GM21528 (cell line): ENCODE measurements around the gene SETD9.
A peak's percentile ranks its signal among the peaks of the same experiment; 100 is the strongest.

Experiments used
- ATAC-seq: cut with Tn5 transposase; IDR thresholded peaks from one replicate; pipeline ENCODE4 v1.9.1; 2021; ENCODE audit warnings: mild to moderate bottlenecking, moderate library complexity; ENCODE audit not compliant: unreplicated experiment, low FRiP score

SETD9 gene, protein sequence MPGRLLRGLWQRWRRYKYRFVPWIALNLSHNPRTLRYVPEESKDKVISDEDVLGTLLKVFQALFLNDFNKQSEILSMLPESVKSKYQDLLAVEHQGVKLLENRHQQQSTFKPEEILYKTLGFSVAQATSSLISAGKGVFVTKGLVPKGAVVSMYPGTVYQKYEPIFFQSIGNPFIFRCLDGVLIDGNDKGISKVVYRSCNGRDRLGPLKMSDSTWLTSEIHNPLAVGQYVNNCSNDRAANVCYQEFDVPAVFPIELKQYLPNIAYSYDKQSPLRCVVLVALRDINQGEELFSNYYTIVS

GRCh38 chr5:56909294-56910209, at the start of gene SETD9:
SETD9 (plus strand) TSS chr5:56909596; CDS start chr5:56909646, 50 bp downstream.
- peak; percentile 91 for ATAC-seq

DNA sequence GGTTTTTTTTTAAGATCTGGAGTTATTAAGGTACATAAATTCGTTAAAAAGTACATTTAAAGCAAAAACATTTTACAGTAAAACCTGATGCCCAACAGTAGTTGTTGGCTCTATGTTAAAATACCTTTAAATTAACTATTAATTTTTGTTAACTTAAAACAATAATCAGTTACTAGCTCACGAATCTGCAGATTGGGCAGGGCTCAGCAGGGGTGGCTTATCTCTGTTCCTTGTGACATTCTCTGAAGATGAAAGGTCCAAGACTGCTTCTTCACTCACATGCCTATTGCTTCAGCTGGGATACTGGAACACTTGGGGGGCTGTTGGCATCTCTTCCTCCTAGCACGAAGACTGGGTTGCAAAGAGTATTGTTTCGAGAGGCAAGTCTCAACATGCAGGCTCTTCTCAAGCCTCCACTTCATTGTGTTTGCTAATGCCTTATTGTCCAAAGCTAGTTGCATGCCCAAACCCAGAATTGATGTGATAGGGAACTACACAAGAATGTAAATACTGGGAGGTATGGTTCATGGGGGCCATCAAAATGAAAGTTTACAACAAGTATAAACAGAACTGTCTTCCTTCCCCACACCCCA, 47.4 kb upstream of the SETD9 start:
- no peak for ATAC-seq

DNA sequence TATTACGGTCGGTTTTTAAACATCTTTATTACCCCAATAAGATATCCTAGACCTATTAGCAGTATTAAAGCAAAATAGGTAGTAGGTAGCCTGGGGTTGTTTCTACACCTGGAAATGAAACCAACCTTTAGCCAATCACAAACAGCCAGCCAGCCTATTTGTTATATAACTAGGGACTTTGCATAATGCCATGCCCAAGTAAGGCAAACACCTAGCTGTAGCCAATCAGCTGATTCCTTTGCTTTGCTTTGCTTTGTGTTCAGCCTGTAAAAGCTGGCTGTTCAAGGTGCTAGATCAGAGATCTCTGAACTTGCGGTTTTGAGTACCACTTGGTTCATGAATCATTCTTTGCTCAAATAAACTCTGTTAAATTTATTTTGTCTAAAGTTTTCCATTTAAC, 46.5 kb upstream of the SETD9 start:
- ATAC-seq, result no peak

GRCh38 chr5:56871777-56872176, 37.6 kb upstream of the SETD9 start:
- no peak for ATAC-seq

- ATAC-seq, result no peak
Measured at GRCh38 chr5:56873056-56873455, 36.3 kb upstream of the SETD9 start.

- ATAC-seq, result no peak
Measured at GRCh38 chr5:56876327-56876726, 33.1 kb upstream of the SETD9 start.

DNA sequence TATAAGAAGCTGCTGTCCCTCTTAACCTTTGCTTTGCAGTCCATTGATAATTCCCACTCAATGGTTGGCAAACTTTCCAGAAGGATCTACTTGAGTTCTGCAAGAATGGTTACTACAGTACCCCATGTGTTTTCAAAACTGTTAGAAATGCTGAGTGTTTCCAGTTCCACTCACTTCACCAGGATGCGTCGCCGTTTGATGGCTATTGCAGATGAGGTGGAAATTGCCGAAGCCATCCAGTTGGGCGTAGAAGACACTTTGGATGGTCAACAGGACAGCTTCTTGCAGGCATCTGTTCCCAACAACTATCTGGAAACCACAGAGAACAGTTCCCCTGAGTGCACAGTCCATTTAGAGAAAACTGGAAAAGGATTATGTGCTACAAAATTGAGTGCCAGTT, 27.8 kb upstream of the SETD9 start:
- ATAC-seq, result no peak

- no peak for ATAC-seq
Measured at GRCh38 chr5:56893251-56893951, 16.0 kb upstream of the SETD9 start.

DNA sequence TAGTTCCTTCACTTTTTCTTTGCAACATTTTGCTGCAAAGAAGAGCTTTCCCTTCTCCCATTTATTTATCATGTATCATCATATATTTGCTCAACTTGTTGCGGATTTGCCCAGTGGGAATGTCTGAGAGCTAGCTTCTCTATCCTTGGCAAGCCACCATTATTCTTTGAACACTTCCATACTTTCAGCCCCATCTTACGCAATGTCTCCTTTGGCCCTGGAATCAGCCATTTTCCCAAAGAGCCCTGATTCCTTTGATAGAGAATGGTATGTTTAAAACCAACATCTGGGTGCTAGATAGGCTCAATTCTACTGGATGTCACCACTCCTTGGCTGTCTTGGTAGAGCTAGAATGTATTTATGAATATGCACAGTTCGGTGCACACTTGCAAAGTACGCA, 12.6 kb upstream of the SETD9 start:
- no peak for ATAC-seq

DNA sequence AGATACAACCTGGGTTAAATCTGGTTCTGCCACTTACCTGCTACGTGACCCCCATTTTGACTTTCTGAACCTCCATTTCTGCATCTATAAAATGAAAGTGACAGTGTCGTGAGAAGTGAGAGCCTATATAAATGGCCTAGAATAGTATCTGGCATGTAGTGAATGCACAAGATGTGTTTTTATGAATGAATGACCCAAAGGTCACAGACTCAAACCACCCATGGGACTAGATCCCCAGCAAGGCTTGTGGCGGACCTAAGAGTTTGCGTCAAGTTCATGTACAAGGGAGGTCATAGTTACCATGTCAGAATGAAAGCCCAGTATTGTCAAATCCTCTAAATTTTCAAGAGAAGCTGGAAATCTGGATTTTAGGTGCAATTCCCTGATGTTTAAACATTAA, 11.2 kb upstream of the SETD9 start:
- ATAC-seq, result no peak

GRCh38 chr5:56900395-56900794, 9.0 kb upstream of the SETD9 start:
- ATAC-seq, result no peak

DNA sequence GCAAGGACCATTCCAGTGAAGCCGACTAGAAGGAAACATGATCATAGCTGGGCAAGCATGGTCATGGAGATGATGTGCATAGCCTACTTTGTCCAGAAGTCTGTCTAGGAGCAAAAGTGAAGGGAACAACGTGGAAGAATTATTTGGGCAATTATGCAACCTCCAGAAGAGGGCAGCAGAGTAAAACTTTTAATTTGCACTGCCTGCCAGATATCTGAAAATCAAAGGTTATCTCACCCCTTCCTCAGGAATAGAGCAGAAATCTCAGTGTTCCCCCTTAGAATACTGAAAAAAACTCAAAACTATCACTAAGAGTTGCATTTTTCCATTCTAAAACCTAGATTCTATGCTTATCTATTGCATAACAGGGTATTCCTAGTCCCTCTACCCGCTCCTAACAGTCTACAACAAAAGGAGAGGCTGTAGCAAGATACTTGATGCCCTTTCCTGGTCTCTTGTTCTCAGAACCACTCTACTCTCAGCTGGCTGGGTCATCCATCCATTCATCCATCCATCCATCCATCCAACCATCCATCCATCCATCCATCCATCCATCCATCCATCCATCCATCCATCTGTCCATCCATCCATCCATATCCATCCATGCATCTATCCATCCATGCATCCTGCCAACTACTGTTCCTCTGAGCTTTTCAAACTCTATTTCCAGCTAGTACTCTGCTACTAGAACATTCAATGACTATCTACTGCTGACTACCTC, 8.4 kb upstream of the SETD9 start:
- no peak for ATAC-seq

- ATAC-seq, result peak; percentile 46
Measured at GRCh38 chr5:56908942-56909293, 478 bp upstream of the SETD9 start.

GRCh38 chr5:56910210-56910965, 992 bp downstream of the SETD9 start:
- ATAC-seq, result peak; percentile 32

DNA sequence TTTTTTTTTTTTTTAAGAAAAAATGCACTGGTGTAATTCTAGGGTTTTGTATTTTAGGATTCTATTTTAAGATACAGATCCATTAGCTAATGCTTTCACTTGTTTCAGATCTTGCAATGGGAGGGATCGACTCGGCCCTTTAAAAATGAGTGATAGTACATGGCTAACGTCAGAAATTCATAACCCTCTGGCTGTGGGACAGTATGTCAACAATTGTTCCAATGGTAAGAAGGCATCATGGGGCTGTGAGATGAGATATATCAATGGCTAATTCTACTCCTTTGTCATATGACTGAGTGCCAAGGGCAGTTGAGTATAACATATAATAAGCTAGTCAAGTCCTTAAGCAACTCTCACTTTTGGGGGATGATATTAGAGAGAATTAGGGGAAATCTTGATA, 4.4 kb downstream of the SETD9 start:
- no peak for ATAC-seq

DNA sequence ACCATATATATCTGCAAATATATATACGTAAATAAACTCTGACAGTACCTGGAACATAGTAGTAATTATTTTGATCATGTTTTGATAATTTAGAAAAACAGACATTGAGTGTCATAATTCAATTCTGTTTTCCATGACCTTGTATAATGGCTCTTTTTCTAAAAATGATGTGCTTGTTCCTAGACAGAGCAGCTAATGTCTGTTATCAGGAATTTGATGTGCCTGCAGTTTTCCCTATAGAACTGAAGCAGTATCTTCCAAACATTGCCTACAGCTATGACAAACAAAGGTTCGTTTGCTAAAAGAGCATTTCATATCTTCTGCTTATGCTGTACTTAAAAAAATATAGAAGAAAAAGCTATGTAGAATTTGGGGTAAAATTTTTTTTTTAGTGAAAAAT, 5.3 kb downstream of the SETD9 start:
- no peak for ATAC-seq

DNA sequence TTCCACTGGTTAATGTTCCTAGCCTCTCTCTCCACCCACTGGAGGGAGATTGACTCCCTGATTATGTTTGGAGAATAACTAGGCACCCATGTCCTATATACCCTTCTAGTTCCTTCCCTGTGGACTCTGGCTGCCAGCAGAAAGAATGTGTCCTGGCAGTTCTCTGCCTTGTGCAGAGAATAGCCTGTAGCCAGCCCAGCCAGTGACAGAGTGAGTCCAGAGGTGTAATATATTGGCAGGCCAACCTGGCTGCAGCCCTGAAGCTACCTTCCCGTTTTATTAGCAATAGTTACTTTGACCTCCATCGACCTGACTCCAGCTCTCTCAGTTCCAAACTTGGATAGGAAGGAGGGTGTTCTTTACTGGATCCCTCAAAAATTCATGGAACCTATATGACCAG, 8.1 kb downstream of the SETD9 start:
- no peak for ATAC-seq

DNA sequence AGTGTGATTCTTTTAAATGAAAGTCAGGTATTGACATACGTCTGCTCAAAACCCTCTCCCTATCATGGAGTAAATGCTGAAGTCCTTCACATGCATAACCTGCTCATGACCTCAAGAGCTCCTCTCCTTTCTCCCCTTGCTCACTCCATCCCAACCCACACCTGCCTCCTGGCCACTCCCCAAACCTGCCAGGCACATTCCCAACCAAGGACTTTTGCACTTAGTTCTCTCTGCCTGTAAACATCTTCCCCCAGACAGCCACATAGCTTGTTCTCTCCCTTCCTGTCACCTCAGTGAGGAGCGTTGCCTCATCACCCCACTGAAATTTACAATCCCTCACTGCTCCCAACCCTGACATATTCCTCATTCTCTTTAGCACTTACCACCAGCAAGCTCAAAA, 8.7 kb downstream of the SETD9 start:
- no peak for ATAC-seq

DNA sequence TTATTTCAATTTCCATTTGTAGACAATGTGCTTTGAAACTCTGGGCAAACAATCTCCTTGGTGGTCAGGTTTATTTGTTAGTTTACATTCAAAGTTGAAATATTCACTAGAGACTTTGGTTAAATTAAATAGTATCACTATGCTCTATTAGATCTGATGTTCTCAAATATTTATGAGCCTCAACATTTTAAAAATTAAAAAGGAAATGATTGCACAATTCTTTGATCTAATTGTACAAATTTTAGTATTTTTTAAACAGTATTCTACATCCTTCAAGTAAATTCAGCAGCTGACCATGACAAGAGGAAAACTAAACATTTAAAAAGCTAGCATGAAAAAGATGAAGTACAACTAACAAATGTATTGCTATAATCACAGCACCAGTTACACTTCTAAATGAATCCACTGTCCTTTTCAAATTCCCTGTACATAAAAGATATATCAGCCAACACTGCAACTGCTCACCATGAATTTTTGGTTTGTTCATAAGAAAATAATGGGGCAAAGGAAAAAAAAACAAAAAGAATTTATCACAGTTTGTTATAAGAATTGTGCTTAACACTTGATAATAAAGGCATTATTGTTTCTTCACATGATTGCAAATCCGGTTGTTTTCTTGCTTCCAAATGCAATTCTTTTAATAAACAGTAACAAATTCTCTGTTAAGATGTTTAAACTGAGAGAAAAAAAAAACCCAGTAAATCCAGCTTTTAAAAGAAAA, 10.7 kb downstream of the SETD9 start:
- ATAC-seq, result no peak
